Caco-2 (cell line): ENCODE measurements around the gene TLE5. TPM values are rescaled to one million over a fixed set of nuclear protein-coding genes. Genes with fewer than 3 reads are reported as not detected.

Source experiments
- BruUV-seq: library from RNA; stranded (reverse); fragments of 400-500 nt; replicated peaks from 2 replicates; lab custom pipeline; 2021; lab: Mats Ljungman, UMichigan
- CTCF ChIA-PET: fragments of 300-600 bp; sonication (Branson Sonifier 250); formaldehyde crosslinking; loops from one replicate; lab custom pipeline; 2022; ENCODE audit warnings: antibody characterized with exemption; lab: Charles Lee
- POLR2A ChIA-PET: fragments of 300-600 bp; sonication (Branson Sonifier 250); formaldehyde crosslinking; loops from one replicate; lab custom pipeline; 2022; ENCODE audit warnings: antibody characterized with exemption; lab: Charles Lee
- DNase-seq, 2 experiments: peaks; one replicate each; pipeline versions ENCODE4 v3.0.0 to v3.0.0-alpha.2; 2020 to 2022
- H3K27me3 ChIP-seq: replicated peaks from 2 replicates; pipeline ENCODE4 v1.6.0; 2011; ENCODE audit warnings: low read length; ENCODE audit not compliant: control insufficient read depth, insufficient read depth
- H3K36me3 ChIP-seq: 2 replicates; pipeline ENCODE4 v1.5.1; 2011; ENCODE audit warnings: low read length; ENCODE audit not compliant: control insufficient read depth, insufficient read depth
- H3K4me1 ChIP-seq: fragments of 250-450 bp; sonication (Bioruptor Pico); 2 replicates; pipeline ENCODE4 v1.5.1; 2020; ENCODE audit warnings: mild to moderate bottlenecking
- H3K4me3 ChIP-seq: 2 replicates; pipeline ENCODE4 v1.5.1; 2011; ENCODE audit warnings: low read depth, mild to moderate bottlenecking, control low read depth, low read length
- H3K9me3 ChIP-seq: fragments of 250-450 bp; sonication (Bioruptor Pico); 2 replicates; pipeline ENCODE4 v1.5.1; 2020; ENCODE audit warnings: mild to moderate bottlenecking, moderate library complexity
- H3K27ac Mint-ChIP-seq: one replicate; pipeline ENCODE4 v1.8.0; 2022; ENCODE audit warnings: mixed read lengths; ENCODE audit not compliant: unreplicated experiment
- H3K27me3 Mint-ChIP-seq: one replicate; pipeline ENCODE4 v1.8.0; 2022; ENCODE audit warnings: mixed read lengths; ENCODE audit not compliant: insufficient read depth, unreplicated experiment
- H3K36me3 Mint-ChIP-seq: one replicate; pipeline ENCODE4 v1.8.0; 2022; ENCODE audit warnings: mild to moderate bottlenecking, mixed read lengths; ENCODE audit not compliant: insufficient read depth, unreplicated experiment
- H3K4me1 Mint-ChIP-seq: one replicate; pipeline ENCODE4 v1.8.0; 2022; ENCODE audit warnings: low read depth, mixed read lengths; ENCODE audit not compliant: unreplicated experiment
- H3K4me3 Mint-ChIP-seq: one replicate; pipeline ENCODE4 v1.8.0; 2022; ENCODE audit warnings: mild to moderate bottlenecking, moderate library complexity, mixed read lengths; ENCODE audit not compliant: unreplicated experiment
- H3K9me3 Mint-ChIP-seq: one replicate; pipeline ENCODE4 v1.8.0; 2022; ENCODE audit warnings: mixed read lengths; ENCODE audit not compliant: unreplicated experiment
- CTCF ChIP-seq, 2 experiments: fragments of 200-600 bp in 1 of 2; IDR thresholded peaks; 1 replicate in 1 of 2; 2 replicates in 1 of 2; pipeline versions ENCODE4 v1.5.1 to v1.8.0; 2011 to 2022; ENCODE audit warnings: antibody characterized with exemption in 1 of 2, control low read depth in 1 of 2, inconsistent platforms in 1 of 2, low read depth in 1 of 2, low read length in 1 of 2, mild to moderate bottlenecking in 1 of 2, moderate library complexity in 1 of 2; ENCODE audit not compliant: insufficient read depth in 1 of 2, severe bottlenecking in 1 of 2, unreplicated experiment in 1 of 2
- intact Hi-C: fragments of 100-400 bp; cut with micrococcal nuclease; formaldehyde crosslinking; loops from one replicate; pipeline ENCODE4 v1.10.0; 2022; ENCODE audit not compliant: unreplicated experiment
- total RNA-seq: library from RNA; stranded (reverse); gene quantifications from 2 replicates; pipeline ENCODE4 v1.2.3, GENCODE V29; 2022

Gene TLE5
- total RNA-seq, 1 experiment from 2014 or later: 132 TPM

DNA sequence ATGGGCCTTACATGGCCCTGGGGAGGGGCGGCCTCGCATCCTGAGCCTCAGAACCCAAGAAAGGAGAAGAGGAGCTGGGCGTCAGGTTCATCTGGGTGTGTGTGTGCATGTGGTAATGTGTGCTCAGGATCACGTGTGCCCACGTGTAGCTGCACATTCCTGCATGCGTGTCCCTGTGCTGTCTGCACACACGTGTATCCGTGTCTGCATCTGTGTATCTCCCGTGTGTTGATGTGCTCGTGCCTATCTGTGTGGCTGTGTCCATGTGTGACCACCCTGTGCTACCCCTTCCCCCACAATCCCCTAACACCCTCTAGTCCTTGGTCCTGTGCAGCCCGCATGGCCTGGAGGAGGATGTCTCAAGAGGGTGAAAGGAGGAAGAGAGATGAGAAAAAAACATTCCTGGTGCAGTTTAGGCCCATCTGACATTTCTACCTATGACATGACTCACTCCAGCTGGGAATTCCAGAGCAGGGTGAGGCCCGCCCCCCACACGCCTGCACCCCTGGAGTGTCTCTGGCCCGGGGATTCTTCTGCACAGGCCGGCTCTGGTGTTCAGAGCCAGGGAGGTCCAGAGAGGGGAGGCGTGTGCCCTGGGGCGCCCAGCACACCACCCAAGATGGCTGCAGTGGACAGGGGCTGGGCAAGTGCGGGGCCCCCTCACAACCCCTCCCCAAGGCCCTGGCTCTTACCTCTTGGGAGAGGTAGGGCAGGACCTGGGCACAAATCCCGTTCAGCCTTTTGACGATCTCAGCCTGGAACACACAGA, 7.1 kb downstream of the TLE5 start:
- H3K27me3 Mint-ChIP-seq: no peaks in the 10 kb centered on the region
- H3K27me3 ChIP-seq: no peaks in the 10 kb centered on the region
- intact Hi-C loops: no loop called here
- no peak overlapping the region for H3K4me3 ChIP-seq
- H3K27ac Mint-ChIP-seq: peak overlapping the region; percentile 58
- no peaks in the 10 kb centered on the region for H3K9me3 ChIP-seq
- peaks cover 6% of the 10 kb centered on the region for H3K4me1 Mint-ChIP-seq
- TF ChIP-seq CTCF (IDR thresholded peaks at IDR 0.05; ENCODE audit: insufficient read depth in 1 of 2, low read depth in 1 of 2, low read length in 1 of 2, severe bottlenecking in 1 of 2, unreplicated experiment in 1 of 2): no peak
- no TSS peak for BruUV-seq
- H3K9me3 Mint-ChIP-seq: no peaks in the 10 kb centered on the region
- H3K36me3 ChIP-seq: no peaks in the 10 kb centered on the region
- H3K36me3 Mint-ChIP-seq: peaks cover 20% of the 10 kb centered on the region
- peaks cover 9% of the 10 kb centered on the region; the same call in 1 of the 2 replicates for H3K4me1 ChIP-seq
- ChIA-PET POLR2A (interaction anchor here (0.9 kb wide), 1 partner anchor 19 kb away, joined by 4 read pairs; no protein-coding TSS in a partner anchor), CTCF (interaction anchor here (0.6 kb wide), 1 partner anchor 252 kb away, joined by 5 read pairs; no protein-coding TSS in a partner anchor)
- no peak overlapping the region for H3K4me3 Mint-ChIP-seq
- no peak for DNase-seq

DNA sequence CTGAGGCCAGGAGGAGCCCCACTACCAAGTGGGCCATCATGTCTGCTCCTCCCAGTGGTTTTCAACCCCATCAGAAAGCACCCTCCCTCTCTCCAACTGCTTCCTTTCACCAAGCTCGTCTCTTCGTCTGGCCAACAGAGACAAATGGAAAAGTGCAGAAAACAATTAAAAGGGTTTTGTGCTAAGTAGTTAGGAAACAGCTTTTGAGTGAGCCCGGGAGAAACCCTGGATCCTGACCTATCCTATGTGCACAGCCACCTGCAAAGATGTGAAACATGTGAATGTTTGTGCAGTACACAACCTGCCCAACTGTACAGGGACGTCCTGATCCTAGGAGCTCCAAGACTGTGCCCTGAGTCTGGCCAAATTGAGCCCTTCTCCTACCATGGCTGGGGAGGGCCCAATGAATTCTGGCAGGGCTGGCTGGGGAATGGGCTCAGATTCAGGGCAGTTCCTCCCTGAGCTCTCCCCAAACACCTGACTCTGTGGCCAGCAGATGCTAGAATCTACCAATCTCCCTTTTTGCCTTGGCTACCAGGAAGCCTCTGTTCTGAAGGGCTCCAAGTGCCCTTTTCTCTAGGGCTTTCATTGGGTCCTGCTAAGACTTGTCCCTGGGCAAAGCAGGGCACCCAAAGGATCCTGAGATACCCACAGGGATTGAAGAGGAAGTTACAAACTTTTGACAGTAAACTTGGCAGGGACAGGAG, 7.9 kb downstream of the TLE5 start:
- Histone ChIP-seq H3K4me3 (no peak overlapping the region), H3K4me1 (peaks cover 9% of the 10 kb centered on the region; the same call in 1 of the 2 replicates), H3K9me3 (no peaks in the 10 kb centered on the region), H3K27me3 (no peaks in the 10 kb centered on the region), H3K36me3 (no peaks in the 10 kb centered on the region)
- Mint-ChIP-seq H3K27ac (peak overlapping the region; percentile 58), H3K27me3 (no peaks in the 10 kb centered on the region), H3K4me1 (peaks cover 6% of the 10 kb centered on the region), H3K36me3 (peaks cover 20% of the 10 kb centered on the region), H3K9me3 (no peaks in the 10 kb centered on the region), H3K4me3 (no peak overlapping the region)
- ChIA-PET CTCF (interaction anchor here (0.6 to 0.7 kb wide), 2 partner anchors 18 to 253 kb away, joined by 5 to 7 read pairs; no protein-coding TSS in a partner anchor), POLR2A (interaction anchor here (0.9 to 1.4 kb wide), 3 partner anchors 18 to 104 kb away, joined by 4 read pairs; no protein-coding TSS in a partner anchor)
- intact Hi-C loops: no loop called here
- no peak for DNase-seq
- no peak for TF ChIP-seq CTCF (IDR thresholded peaks at IDR 0.05; ENCODE audit: insufficient read depth in 1 of 2, low read depth in 1 of 2, low read length in 1 of 2, severe bottlenecking in 1 of 2, unreplicated experiment in 1 of 2)
- no TSS peak for BruUV-seq

DNA sequence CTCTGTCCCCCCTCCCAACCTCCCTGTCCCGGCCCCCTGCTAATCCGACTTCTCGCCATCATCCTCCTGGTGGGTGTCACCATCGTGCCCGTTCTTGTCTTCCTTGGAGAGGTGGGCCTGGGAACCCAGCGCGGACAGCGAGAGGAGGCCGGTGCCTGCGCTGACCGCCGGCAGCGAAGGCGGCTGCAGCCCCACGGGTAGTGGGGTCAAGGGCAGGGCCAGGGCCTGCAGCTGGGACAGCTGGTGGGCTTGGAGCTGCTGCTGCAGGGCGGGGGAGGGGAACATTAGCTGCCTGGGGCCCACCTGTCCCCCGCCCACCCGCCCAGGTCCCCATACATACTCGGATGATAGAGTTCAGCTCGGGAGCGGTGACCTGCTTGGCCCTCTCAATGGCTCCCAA, 8.5 kb downstream of the TLE5 start:
- intact Hi-C loops: no loop called here
- no TSS peak for BruUV-seq
- DNase-seq: no peak
- Histone ChIP-seq H3K4me1 (peaks cover 9% of the 10 kb centered on the region; the same call in 1 of the 2 replicates), H3K9me3 (no peaks in the 10 kb centered on the region), H3K27me3 (no peaks in the 10 kb centered on the region), H3K36me3 (no peaks in the 10 kb centered on the region), H3K4me3 (no peak overlapping the region)
- Mint-ChIP-seq H3K27ac (no peak overlapping the region), H3K9me3 (no peaks in the 10 kb centered on the region), H3K27me3 (no peaks in the 10 kb centered on the region), H3K36me3 (peaks cover 20% of the 10 kb centered on the region), H3K4me3 (no peak overlapping the region), H3K4me1 (peaks cover 6% of the 10 kb centered on the region)
- ChIA-PET CTCF (interaction anchor here (0.7 kb wide), 1 partner anchor 17 kb away, joined by 7 read pairs; no protein-coding TSS in a partner anchor), POLR2A (interaction anchor here (1.1 to 1.4 kb wide), 2 partner anchors 18 to 103 kb away, joined by 4 read pairs; no protein-coding TSS in a partner anchor)
- TF ChIP-seq CTCF (IDR thresholded peaks at IDR 0.05; ENCODE audit: insufficient read depth in 1 of 2, low read depth in 1 of 2, low read length in 1 of 2, severe bottlenecking in 1 of 2, unreplicated experiment in 1 of 2): no peak
